ENCODE measurements around the gene SLC35G1. TPM values are rescaled to one million over a fixed set of nuclear protein-coding genes. Genes with fewer than 3 reads are reported as not detected.

The SLC35G1 gene
- total and polyA plus RNA-seq, 12 donors, result 0.86 to 4.0 (median 2.4) TPM

DNA sequence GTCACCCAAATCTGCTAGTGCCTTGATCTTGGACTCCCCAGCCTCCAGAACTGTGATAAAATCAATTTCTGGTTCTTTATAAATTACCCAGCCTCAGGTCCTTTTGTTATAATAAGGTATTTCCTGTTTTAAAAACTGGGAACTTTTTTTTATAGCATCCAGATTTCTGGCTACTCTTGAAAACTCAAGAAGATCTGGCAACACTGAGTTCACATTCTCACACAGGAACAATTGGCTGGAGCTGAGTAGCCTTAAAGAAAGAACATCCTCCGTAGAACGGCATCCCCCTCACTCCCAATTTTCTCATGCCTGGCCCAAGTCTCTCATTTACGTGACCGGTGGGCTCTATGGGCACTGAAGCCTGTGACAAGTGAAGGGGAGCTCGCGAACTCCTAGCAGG, 47.1 kb downstream of the SLC35G1 start:
- intact Hi-C loops (cut with DNase I), result no loop called here
- WGBS, 2 donors, result 75 to 83% methylated on average over 6 of the region's 6 CpGs
- Histone ChIP-seq H3K4me3 (no peak overlapping the region), H3K27ac (peak overlapping the region in 1 of 10 donors; percentile 48), H3K4me1 (peaks cover 0 to 31% (median 22%) of the 10 kb centered on the region in 9 donors), H3K9me3 (no peaks in the 10 kb centered on the region), H3K27me3 (no peaks in the 10 kb centered on the region), H3K36me3 (no peaks in the 10 kb centered on the region)
- TF ChIP-seq, protein P1, sequence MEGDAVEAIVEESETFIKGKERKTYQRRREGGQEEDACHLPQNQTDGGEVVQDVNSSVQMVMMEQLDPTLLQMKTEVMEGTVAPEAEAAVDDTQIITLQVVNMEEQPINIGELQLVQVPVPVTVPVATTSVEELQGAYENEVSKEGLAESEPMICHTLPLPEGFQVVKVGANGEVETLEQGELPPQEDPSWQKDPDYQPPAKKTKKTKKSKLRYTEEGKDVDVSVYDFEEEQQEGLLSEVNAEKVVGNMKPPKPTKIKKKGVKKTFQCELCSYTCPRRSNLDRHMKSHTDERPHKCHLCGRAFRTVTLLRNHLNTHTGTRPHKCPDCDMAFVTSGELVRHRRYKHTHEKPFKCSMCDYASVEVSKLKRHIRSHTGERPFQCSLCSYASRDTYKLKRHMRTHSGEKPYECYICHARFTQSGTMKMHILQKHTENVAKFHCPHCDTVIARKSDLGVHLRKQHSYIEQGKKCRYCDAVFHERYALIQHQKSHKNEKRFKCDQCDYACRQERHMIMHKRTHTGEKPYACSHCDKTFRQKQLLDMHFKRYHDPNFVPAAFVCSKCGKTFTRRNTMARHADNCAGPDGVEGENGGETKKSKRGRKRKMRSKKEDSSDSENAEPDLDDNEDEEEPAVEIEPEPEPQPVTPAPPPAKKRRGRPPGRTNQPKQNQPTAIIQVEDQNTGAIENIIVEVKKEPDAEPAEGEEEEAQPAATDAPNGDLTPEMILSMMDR (IDR thresholded peaks at IDR 0.05), result no peak
- DNase-seq, result no peak
- ATAC-seq, result no peak

DNA sequence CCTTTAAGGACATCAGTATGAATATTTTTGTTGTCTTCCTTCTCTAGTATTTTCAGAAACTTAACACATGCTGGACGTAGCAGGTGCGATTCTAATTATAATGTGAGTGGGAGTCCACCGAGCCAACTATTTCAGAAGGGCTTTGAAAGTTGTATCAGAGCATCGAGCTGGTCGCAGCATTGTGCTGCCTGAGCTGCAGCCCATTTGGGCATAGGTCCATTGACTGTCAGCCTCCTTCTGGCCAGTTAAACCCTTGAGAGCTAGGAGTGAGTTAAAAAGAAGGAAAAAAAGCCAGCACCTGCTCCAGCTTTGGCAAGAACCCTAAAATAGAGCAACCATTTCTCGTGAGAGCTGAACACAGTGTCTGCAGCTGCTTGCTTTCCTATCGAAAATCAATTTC, 47.8 kb downstream of the SLC35G1 start:
- TF ChIP-seq, protein P1 (IDR thresholded peaks at IDR 0.05), result no peak
- intact Hi-C loops (cut with DNase I), result no loop called here
- peaks cover 0 to 38% (median 29%) of the 10 kb centered on the region in 9 donors for H3K4me1 ChIP-seq
- H3K27me3 ChIP-seq, result no peaks in the 10 kb centered on the region
- 54% methylated on average over 7 of the region's 7 CpGs for WGBS, 2 donors
- DNase-seq (no peak), ATAC-seq (peak in 3 of 8 donors; percentile 32 to 59 (median 46))
- H3K4me3 ChIP-seq, result no peak overlapping the region
- H3K9me3 ChIP-seq, result no peaks in the 10 kb centered on the region
- peak overlapping the region in 4 of 10 donors; percentile 2 to 48 (median 36) for H3K27ac ChIP-seq
- no peaks in the 10 kb centered on the region for H3K36me3 ChIP-seq

DNA sequence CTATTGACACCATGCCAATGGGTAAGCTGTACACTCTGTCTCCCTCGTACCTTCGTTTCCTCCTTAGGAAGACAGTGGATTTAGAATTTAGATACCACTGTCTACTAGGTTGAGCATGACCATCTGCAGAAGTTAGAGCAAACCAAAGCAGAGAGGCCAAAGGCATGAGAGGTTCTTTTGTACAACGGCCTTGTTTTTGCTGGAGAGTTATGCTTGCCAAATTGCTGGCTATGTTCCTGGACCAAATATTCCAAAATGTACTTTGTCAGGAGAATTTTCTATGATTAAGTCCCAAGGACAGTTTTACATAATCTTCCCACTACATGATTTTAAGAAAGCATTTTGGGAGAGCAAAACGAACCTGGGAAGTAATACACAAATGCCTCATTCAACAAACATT, 52.0 kb downstream of the SLC35G1 start:
- H3K4me1 ChIP-seq, result peaks cover 0 to 51% (median 38%) of the 10 kb centered on the region in 9 donors
- ATAC-seq (peak in 1 of 8 donors; percentile 32), DNase-seq (no peak)
- TF ChIP-seq, protein P1 (IDR thresholded peaks at IDR 0.05), result no peak
- H3K4me3 ChIP-seq, result no peak overlapping the region
- H3K27ac ChIP-seq, result peak overlapping the region in 5 of 10 donors; percentile 76 to 88 (median 84)
- no peaks in the 10 kb centered on the region for H3K9me3 ChIP-seq
- no peaks in the 10 kb centered on the region for H3K36me3 ChIP-seq
- intact Hi-C loops (cut with DNase I), result loop anchor here in 2 of 10 donors (5.0 kb wide), 1 partner anchor 46 kb away; the partner anchor contains the start of gene PLCE1 (in 2 of the 2)
- H3K27me3 ChIP-seq, result no peaks in the 10 kb centered on the region
- WGBS, 2 donors, result 59 to 80% methylated on average over 4 of the region's 4 CpGs

DNA sequence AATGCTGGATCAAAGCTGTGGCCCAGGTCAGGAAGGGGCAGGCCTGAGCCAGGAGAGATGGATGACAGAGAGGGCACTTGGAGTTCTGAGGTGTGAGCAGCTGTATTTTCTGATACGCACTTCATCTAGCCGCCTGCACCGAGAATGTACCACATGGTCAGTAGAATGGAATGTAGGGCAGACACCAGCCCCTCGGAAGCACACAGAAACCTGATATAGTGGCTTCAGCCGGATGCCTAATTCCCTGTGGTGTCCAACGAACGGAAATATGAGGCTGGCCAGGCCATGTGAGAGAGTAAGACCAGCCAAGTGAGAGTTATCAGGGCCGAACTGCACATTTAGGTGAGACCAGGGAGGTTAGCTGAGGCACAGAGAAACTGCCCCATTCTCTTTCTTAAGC, 53.3 kb downstream of the SLC35G1 start:
- peak; percentile 79 to 95 (median 92) for ATAC-seq
- peaks cover 0 to 47% (median 27%) of the 10 kb centered on the region in 9 donors for H3K4me1 ChIP-seq
- DNase-seq, result peak in 1 of 2 donors; percentile 70
- H3K36me3 ChIP-seq, result no peaks in the 10 kb centered on the region
- 12 to 26% methylated on average over 8 of the region's 8 CpGs for WGBS, 2 donors
- H3K27ac ChIP-seq, result peak overlapping the region in 8 of 10 donors; percentile 40 to 88 (median 77)
- intact Hi-C loops (cut with DNase I), result loop anchor here in 2 of 10 donors (5.0 kb wide), 1 partner anchor 45 kb away; the partner anchor contains the start of gene PLCE1 (in 2 of the 2)
- no peak overlapping the region for H3K4me3 ChIP-seq
- no peaks in the 10 kb centered on the region for H3K27me3 ChIP-seq
- no peaks in the 10 kb centered on the region for H3K9me3 ChIP-seq
- TF ChIP-seq, protein P1 (IDR thresholded peaks at IDR 0.05), result no peak

Measured in heart right ventricle (tissue), 16 donors.